C4-2B (cell line): Measurements from ENCODE around the gene RBMS1.

Source experiments
- CTCF ChIP-seq: fragments of 450-650 bp; conservative IDR thresholded peaks from 2 replicates; pipeline ENCODE4 v1.5.1; 2017; ENCODE audit warnings: mild to moderate bottlenecking
- ZFX ChIP-seq: fragments of 450-650 bp; IDR thresholded peaks from 2 replicates; pipeline ENCODE4 v1.6.1; 2017

- TF ChIP-seq CTCF, result no peak
- no peak for TF ChIP-seq ZFX
Measured at GRCh38 chr2:160486341-160486740, 7.3 kb downstream of the RBMS1 start.
